ENCODE results near the gene KLK11. TPM values are rescaled to one million over a fixed set of nuclear protein-coding genes. Genes with fewer than 3 reads are reported as not detected.

Gene KLK11
- total RNA-seq (2013; cell fraction: nucleolus; rRNA removed), result not detected in 2 replicates
- total RNA-seq (2014; rRNA removed) (not detected in 2 replicates), total RNA-seq (2014; rRNA removed; fragmentation: Illumina TruSeq; extraction: Trizol) (not detected in 2 replicates), total RNA-seq (2021) (not detected in 2 replicates), polyA plus RNA-seq (2011; rRNA removed) (not detected in 2 replicates), polyA plus RNA-seq (2014; fragmentation: Illumina TruSeq; extraction: Trizol) (not detected in 2 replicates), polyA plus RNA-seq (2014; fragmentation: Nextera tagmentation; extraction: Ambion mirVana) (not detected), polyA plus RNA-seq (2014; rRNA removed) (not detected in 2 replicates), polyA plus RNA-seq (2016; fragmentation: Nextera tagmentation; extraction: Ambion mirVana) (not detected), polyA minus RNA-seq (2011; rRNA and poly(A)+ RNA removed) (not detected in 2 replicates), Bru-seq, nascent RNA (not detected), BruChase-seq, experiment 1, labeled RNA remaining after a 6-hour chase (not detected), BruChase-seq, experiment 2, labeled RNA remaining after a 2-hour chase (not detected)
- polyA plus RNA-seq (2011; ENCODE audit: low read depth), result not detected
- polyA plus RNA-seq (2011; cell fraction: cytosol; rRNA removed), result not detected in 2 replicates
- polyA plus RNA-seq (2011; cell fraction: nucleus; rRNA removed), result not detected in 2 replicates
- not detected in 2 replicates for polyA plus RNA-seq (2012)
- polyA minus RNA-seq (2011; cell fraction: cytosol; rRNA and poly(A)+ RNA removed), result not detected in 2 replicates
- not detected in 2 replicates for polyA minus RNA-seq (2011; cell fraction: nucleus; rRNA and poly(A)+ RNA removed)
- long read RNA-seq, experiment 1, result 0 reads
- long read RNA-seq, experiment 2, result 0 reads

GRCh38 chr19:51026554-51026831 is at the start of gene KLK11:
KLK11 (minus strand) TSS chr19:51026616; CDS start chr19:51025631, 985 bp downstream.
- DNase-seq (ENCODE audit: low read depth, low spot score), result no peak
- TF ChIP-seq STAT3 (IDR thresholded peaks at IDR 0.05; ENCODE audit: low read depth, low read length), result no peak
- TF ChIP-seq MAX (IDR thresholded peaks at IDR 0.05; ENCODE audit: low read depth, low read length), result no peak
- no peak for TF ChIP-seq ZBTB33 (IDR thresholded peaks at IDR 0.05)
- no peak for TF ChIP-seq RUNX3 (IDR thresholded peaks at IDR 0.05; ENCODE audit: low read length)
- no peak for TF ChIP-seq EGR1 (IDR thresholded peaks at IDR 0.05; ENCODE audit: borderline replicate concordance in 1 of 2, low read depth in 2 of 2, low read length in 2 of 2)
- Histone ChIP-seq H2AFZ (ENCODE audit: control insufficient read depth, low read depth, low read length) (no peak within 1 kb of the TSS), H3K4me3 (no peak within 1 kb of the TSS), H3K27ac (ENCODE audit: control insufficient read depth, insufficient read depth) (no peak within 1 kb of the TSS), H3K79me2 (ENCODE audit: control insufficient read depth, insufficient read depth, low read length) (no peaks in the 10 kb centered on the region), H3K4me1 (ENCODE audit: control insufficient read depth, insufficient read depth, low read length) (no peaks in the 10 kb centered on the region), H3K9me3 (replicated peaks; ENCODE audit: control insufficient read depth, insufficient read depth, low read length) (no peaks in the 10 kb centered on the region), H3K4me2 (ENCODE audit: control insufficient read depth, insufficient read depth) (no peak within 1 kb of the TSS), H3K27me3 (replicated peaks in 1 of 2; ENCODE audit: control insufficient read depth in 2 of 2, insufficient read depth in 2 of 2, low read length in 1 of 2) (no peaks in the 10 kb centered on the region; a peak in 1 of 4 replicates), H3K9ac (ENCODE audit: control insufficient read depth, insufficient read depth, low read length) (no peak within 1 kb of the TSS), H4K20me1 (ENCODE audit: control insufficient read depth, insufficient read depth) (no peaks in the 10 kb centered on the region), H3K36me3 (ENCODE audit: control insufficient read depth in 2 of 2, insufficient read depth in 2 of 2, low read length in 1 of 2) (no peaks in the 10 kb centered on the region)
- no peak for FAIRE-seq
- SMC1A ChIA-PET (ENCODE audit: uncharacterized antibody, unreplicated experiment), result no interaction called here
- in situ Hi-C loops (cut with MboI), result no loop called here
- BruUV-seq (replicated peaks), result no TSS peak
- intact Hi-C loops (cut with micrococcal nuclease; ENCODE audit: unreplicated experiment), result no loop called here
- 35% methylated on average over 7 of the region's 11 CpGs for WGBS (ENCODE audit: insufficient coverage, insufficient replicate concordance, low lambda C conversion rate, missing lambda C conversion rate)
- CTCF ChIA-PET, result no interaction called here
- RAD21 ChIA-PET (ENCODE audit: unreplicated experiment), result no interaction called here
- POLR2A ChIA-PET, result no interaction called here
- no peak for ATAC-seq
